Measurements from ENCODE around the gene MBOAT2. TPM values are rescaled to one million over a fixed set of nuclear protein-coding genes. Genes with fewer than 3 reads are reported as not detected.

MBOAT2 gene
- total RNA-seq, 1 experiment from 2014 or later: 16.8 TPM

DNA sequence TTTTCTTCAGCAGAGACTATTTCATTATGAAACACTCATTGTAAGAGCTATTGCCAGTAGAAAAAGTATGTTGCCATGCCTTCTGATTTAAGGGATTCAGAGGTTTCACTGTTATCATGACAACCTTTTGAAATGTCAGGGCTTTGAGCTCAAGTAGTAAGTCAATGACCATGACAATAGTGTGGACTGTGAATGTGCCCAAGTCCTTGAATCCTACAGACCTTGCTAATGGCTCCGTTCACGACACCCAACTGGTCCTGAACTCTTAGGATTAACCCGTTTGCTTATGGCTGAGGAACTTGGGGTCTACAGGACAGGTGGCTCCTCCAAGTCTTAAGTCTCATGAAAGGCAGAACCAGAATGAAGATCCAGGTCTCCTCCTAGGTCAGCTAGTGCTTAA, 148.5 kb downstream of the MBOAT2 start:
- 0 out of 4 replicates have a peak, but pooled peaks cover 0 to 4% of the 10 kb centered on the region in 2 experiments for H3K4me1 ChIP-seq (ENCODE audit: control insufficient read depth in 1 of 2, insufficient read depth in 2 of 2, low read length in 2 of 2)
- no peaks in the 10 kb centered on the region for H4K20me1 ChIP-seq (ENCODE audit: insufficient read depth)
- intact Hi-C loops (cut with micrococcal nuclease): no loop called here
- POLR2A ChIA-PET: no interaction called here
- H3K36me3 ChIP-seq (ENCODE audit: control insufficient read depth in 1 of 2, insufficient read depth in 2 of 2, low read length in 2 of 2): no peaks in the 10 kb centered on the region
- ATAC-seq (no peak), DNase-seq (ENCODE audit: low read depth, low spot score) (no peak)
- BruUV-seq (replicated peaks): no TSS peak
- no peaks in the 10 kb centered on the region for H3K79me2 ChIP-seq (ENCODE audit: insufficient read depth, low read length)
- CTCF ChIA-PET: no interaction called here
- H3K9me3 ChIP-seq (ENCODE audit: control insufficient read depth in 1 of 2, insufficient read depth in 1 of 2, low read depth in 1 of 2, low read length in 2 of 2): no peaks in the 10 kb centered on the region
- no peaks in the 10 kb centered on the region for H3K27me3 ChIP-seq (ENCODE audit: insufficient read depth, low read length)
- no peak overlapping the region for H3K9ac ChIP-seq (ENCODE audit: low read length)
- H2AFZ ChIP-seq (ENCODE audit: low read depth, low read length, poor library complexity, severe bottlenecking): no peak overlapping the region
- no peak overlapping the region for H3K27ac ChIP-seq (ENCODE audit: low read depth, low read length)
- no peak overlapping the region for H3K4me2 ChIP-seq (ENCODE audit: low read length)
- no peaks in the 10 kb centered on the region for H3K9me2 ChIP-seq (ENCODE audit: insufficient read depth)
- RAD21 ChIA-PET (ENCODE audit: low non-redundant PET in 1 of 2, low total read pairs in 2 of 2, uncharacterized antibody in 2 of 2, unreplicated experiment in 2 of 2): no interaction called here
- no peak overlapping the region for H3K4me3 ChIP-seq (replicated peaks in 1 of 2; ENCODE audit: low read depth in 1 of 2, low read length in 2 of 2)
- TF ChIP-seq JUND (IDR thresholded peaks at IDR 0.05) (no peak), POLR2A (IDR thresholded peaks at IDR 0.05; ENCODE audit: borderline replicate concordance, extremely low read depth, insufficient read depth, insufficient read length) (no peak), ZFX (IDR thresholded peaks at IDR 0.05) (no peak), FOSL1 (IDR thresholded peaks at IDR 0.05; ENCODE audit: low read depth) (no peak), SP1 (IDR thresholded peaks at IDR 0.05; ENCODE audit: low read depth) (no peak), EZH2phosphoT487 (IDR thresholded peaks at IDR 0.05; ENCODE audit: borderline replicate concordance) (no peak), SRF (IDR thresholded peaks at IDR 0.05; ENCODE audit: low read depth) (no peak), SIN3A (IDR thresholded peaks at IDR 0.05; ENCODE audit: low read depth) (no peak), CEBPB (IDR thresholded peaks at IDR 0.05; ENCODE audit: low read depth) (no peak)
- TF ChIP-seq, protein P1, sequence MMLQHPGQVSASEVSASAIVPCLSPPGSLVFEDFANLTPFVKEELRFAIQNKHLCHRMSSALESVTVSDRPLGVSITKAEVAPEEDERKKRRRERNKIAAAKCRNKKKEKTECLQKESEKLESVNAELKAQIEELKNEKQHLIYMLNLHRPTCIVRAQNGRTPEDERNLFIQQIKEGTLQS (IDR thresholded peaks at IDR 0.05): no peak
- TF ChIP-seq, protein P2, sequence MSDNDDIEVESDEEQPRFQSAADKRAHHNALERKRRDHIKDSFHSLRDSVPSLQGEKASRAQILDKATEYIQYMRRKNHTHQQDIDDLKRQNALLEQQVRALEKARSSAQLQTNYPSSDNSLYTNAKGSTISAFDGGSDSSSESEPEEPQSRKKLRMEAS (IDR thresholded peaks at IDR 0.05): no peak
- TF ChIP-seq, protein P3, sequence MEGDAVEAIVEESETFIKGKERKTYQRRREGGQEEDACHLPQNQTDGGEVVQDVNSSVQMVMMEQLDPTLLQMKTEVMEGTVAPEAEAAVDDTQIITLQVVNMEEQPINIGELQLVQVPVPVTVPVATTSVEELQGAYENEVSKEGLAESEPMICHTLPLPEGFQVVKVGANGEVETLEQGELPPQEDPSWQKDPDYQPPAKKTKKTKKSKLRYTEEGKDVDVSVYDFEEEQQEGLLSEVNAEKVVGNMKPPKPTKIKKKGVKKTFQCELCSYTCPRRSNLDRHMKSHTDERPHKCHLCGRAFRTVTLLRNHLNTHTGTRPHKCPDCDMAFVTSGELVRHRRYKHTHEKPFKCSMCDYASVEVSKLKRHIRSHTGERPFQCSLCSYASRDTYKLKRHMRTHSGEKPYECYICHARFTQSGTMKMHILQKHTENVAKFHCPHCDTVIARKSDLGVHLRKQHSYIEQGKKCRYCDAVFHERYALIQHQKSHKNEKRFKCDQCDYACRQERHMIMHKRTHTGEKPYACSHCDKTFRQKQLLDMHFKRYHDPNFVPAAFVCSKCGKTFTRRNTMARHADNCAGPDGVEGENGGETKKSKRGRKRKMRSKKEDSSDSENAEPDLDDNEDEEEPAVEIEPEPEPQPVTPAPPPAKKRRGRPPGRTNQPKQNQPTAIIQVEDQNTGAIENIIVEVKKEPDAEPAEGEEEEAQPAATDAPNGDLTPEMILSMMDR (IDR thresholded peaks at IDR 0.05 in 2 of 3, conservative IDR thresholded peaks at IDR 0.05 in 1 of 3; ENCODE audit: borderline replicate concordance in 1 of 3, insufficient read depth in 1 of 3, low read depth in 2 of 3, low read length in 2 of 3): no peak
- TF ChIP-seq, protein P4, sequence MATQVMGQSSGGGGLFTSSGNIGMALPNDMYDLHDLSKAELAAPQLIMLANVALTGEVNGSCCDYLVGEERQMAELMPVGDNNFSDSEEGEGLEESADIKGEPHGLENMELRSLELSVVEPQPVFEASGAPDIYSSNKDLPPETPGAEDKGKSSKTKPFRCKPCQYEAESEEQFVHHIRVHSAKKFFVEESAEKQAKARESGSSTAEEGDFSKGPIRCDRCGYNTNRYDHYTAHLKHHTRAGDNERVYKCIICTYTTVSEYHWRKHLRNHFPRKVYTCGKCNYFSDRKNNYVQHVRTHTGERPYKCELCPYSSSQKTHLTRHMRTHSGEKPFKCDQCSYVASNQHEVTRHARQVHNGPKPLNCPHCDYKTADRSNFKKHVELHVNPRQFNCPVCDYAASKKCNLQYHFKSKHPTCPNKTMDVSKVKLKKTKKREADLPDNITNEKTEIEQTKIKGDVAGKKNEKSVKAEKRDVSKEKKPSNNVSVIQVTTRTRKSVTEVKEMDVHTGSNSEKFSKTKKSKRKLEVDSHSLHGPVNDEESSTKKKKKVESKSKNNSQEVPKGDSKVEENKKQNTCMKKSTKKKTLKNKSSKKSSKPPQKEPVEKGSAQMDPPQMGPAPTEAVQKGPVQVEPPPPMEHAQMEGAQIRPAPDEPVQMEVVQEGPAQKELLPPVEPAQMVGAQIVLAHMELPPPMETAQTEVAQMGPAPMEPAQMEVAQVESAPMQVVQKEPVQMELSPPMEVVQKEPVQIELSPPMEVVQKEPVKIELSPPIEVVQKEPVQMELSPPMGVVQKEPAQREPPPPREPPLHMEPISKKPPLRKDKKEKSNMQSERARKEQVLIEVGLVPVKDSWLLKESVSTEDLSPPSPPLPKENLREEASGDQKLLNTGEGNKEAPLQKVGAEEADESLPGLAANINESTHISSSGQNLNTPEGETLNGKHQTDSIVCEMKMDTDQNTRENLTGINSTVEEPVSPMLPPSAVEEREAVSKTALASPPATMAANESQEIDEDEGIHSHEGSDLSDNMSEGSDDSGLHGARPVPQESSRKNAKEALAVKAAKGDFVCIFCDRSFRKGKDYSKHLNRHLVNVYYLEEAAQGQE (IDR thresholded peaks at IDR 0.05; ENCODE audit: low read depth): no peak
- TF ChIP-seq, protein P5, sequence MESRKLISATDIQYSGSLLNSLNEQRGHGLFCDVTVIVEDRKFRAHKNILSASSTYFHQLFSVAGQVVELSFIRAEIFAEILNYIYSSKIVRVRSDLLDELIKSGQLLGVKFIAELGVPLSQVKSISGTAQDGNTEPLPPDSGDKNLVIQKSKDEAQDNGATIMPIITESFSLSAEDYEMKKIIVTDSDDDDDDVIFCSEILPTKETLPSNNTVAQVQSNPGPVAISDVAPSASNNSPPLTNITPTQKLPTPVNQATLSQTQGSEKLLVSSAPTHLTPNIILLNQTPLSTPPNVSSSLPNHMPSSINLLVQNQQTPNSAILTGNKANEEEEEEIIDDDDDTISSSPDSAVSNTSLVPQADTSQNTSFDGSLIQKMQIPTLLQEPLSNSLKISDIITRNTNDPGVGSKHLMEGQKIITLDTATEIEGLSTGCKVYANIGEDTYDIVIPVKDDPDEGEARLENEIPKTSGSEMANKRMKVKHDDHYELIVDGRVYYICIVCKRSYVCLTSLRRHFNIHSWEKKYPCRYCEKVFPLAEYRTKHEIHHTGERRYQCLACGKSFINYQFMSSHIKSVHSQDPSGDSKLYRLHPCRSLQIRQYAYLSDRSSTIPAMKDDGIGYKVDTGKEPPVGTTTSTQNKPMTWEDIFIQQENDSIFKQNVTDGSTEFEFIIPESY (IDR thresholded peaks at IDR 0.05; ENCODE audit: extremely low read depth, insufficient replicate concordance, low read length): no peak

Data from HCT116 (cell line).